GM23338 (cell line): ENCODE measurements around the gene HOXB6. TPM values are rescaled to one million over a fixed set of nuclear protein-coding genes. Genes with fewer than 3 reads are reported as not detected.

Source experiments
- ATAC-seq: fragments of 200-7000 bp; cut with Tn5 transposase; 3 replicates; pipeline ENCODE4 v1.9.1; 2020
- DNase-seq: peaks from one replicate; pipeline ENCODE4 v3.0.0-alpha.2; 2015; ENCODE audit warnings: low spot score
- H2AFZ ChIP-seq: fragments of 200-600 bp; sonication (generic); 2 replicates; pipeline ENCODE4 v1.8.0; 2016; ENCODE audit warnings: antibody characterized with exemption, mild to moderate bottlenecking, moderate library complexity
- H3F3A ChIP-seq: fragments of 200-600 bp; sonication (generic); replicated peaks from 2 replicates; pipeline ENCODE4 v1.8.0; 2017; ENCODE audit warnings: antibody characterized with exemption, mixed run types, low read depth
- H3K27ac ChIP-seq: fragments of 200-600 bp; sonication (generic); 2 replicates; pipeline ENCODE4 v1.6.1; 2016; ENCODE audit warnings: low read depth
- H3K27me3 ChIP-seq: fragments of 200-600 bp; sonication (generic); 2 replicates; pipeline ENCODE4 v1.8.0; 2016; ENCODE audit warnings: mild to moderate bottlenecking, mixed run types, moderate library complexity; ENCODE audit not compliant: insufficient read depth
- H3K36me3 ChIP-seq: fragments of 200-600 bp; sonication (generic); 2 replicates; pipeline ENCODE4 v1.8.0; 2016; ENCODE audit warnings: mild to moderate bottlenecking; ENCODE audit not compliant: insufficient read depth
- H3K4me1 ChIP-seq: fragments of 200-600 bp; sonication (generic); 2 replicates; pipeline ENCODE4 v1.8.0; 2016; ENCODE audit warnings: mild to moderate bottlenecking, moderate library complexity; ENCODE audit not compliant: insufficient read depth
- H3K4me2 ChIP-seq: fragments of 200-600 bp; sonication (generic); 2 replicates; pipeline ENCODE4 v1.7.1; 2017; ENCODE audit warnings: mixed run types
- H3K4me3 ChIP-seq: fragments of 200-600 bp; sonication (generic); 2 replicates; pipeline ENCODE4 v1.6.1; 2016; ENCODE audit warnings: mixed run types
- H3K79me2 ChIP-seq: fragments of 200-600 bp; sonication (generic); replicated peaks from 2 replicates; pipeline ENCODE4 v1.8.0; 2017; ENCODE audit warnings: mild to moderate bottlenecking; ENCODE audit not compliant: insufficient read depth
- H3K9me2 ChIP-seq: fragments of 200-600 bp; sonication (generic); 2 replicates; pipeline ENCODE4 v1.8.0; 2017; ENCODE audit not compliant: insufficient read depth
- H4K20me1 ChIP-seq: fragments of 200-600 bp; sonication (generic); replicated peaks from 2 replicates; pipeline ENCODE4 v1.8.0; 2017; ENCODE audit warnings: mild to moderate bottlenecking; ENCODE audit not compliant: insufficient read depth
- H3K27ac Mint-ChIP-seq: 2 replicates; pipeline ENCODE4 v1.8.0; 2020; ENCODE audit warnings: inconsistent platforms, mild to moderate bottlenecking, moderate library complexity, mixed read lengths
- H3K27me3 Mint-ChIP-seq: 3 replicates; pipeline ENCODE4 v1.8.0; 2022; ENCODE audit warnings: low read depth, mild to moderate bottlenecking, moderate library complexity, mixed read lengths, inconsistent platforms; ENCODE audit not compliant: insufficient read depth, poor library complexity
- H3K36me3 Mint-ChIP-seq: 3 replicates; pipeline ENCODE4 v1.8.0; 2021; ENCODE audit warnings: low read depth, mild to moderate bottlenecking, inconsistent platforms, moderate library complexity, mixed read lengths
- H3K4me1 Mint-ChIP-seq: 3 replicates; pipeline ENCODE4 v1.8.0; 2020; ENCODE audit warnings: mild to moderate bottlenecking, inconsistent platforms, mixed read lengths
- H3K4me3 Mint-ChIP-seq: 3 replicates; pipeline ENCODE4 v1.8.0; 2021; ENCODE audit warnings: moderate library complexity, mild to moderate bottlenecking, inconsistent platforms, mixed read lengths
- H3K9me3 Mint-ChIP-seq: 3 replicates; pipeline ENCODE4 v1.8.0; 2020; ENCODE audit warnings: moderate library complexity, mild to moderate bottlenecking, inconsistent platforms, mixed read lengths
- CREB1 ChIP-seq: fragments of 250-450 bp; sonication (Bioruptor Pico); IDR thresholded peaks from 2 replicates; pipeline ENCODE4 v1.5.0; 2020; ENCODE audit warnings: low read depth, mild to moderate bottlenecking, moderate library complexity
- CTCF ChIP-seq, 2 experiments: fragments of 200-600 bp in 1 of 2; sonication (generic) in 1 of 2; conservative IDR thresholded peaks; 2 replicates each; pipeline versions ENCODE4 v1.5.1 to v1.6.1; 2016 to 2017; ENCODE audit warnings: antibody characterized with exemption in 2 of 2, low read depth in 2 of 2, mild to moderate bottlenecking in 2 of 2, moderate library complexity in 1 of 2
- EZH2 ChIP-seq: fragments of 200-600 bp; sonication (generic); IDR thresholded peaks from one replicate; pipeline ENCODE4 v1.8.0; 2017; ENCODE audit warnings: antibody characterized with exemption, mild to moderate bottlenecking, low read depth; ENCODE audit not compliant: unreplicated experiment
- JUNB ChIP-seq: IDR thresholded peaks from one replicate; pipeline ENCODE4 v1.6.1; 2016; ENCODE audit warnings: antibody characterized with exemption; ENCODE audit not compliant: unreplicated experiment
- POLR2AphosphoS5 ChIP-seq: IDR thresholded peaks from 2 replicates; pipeline ENCODE4 v1.6.1; 2016; ENCODE audit warnings: antibody characterized with exemption, low read depth
- ZNF462 ChIP-seq: fragments of 250-450 bp; sonication (Bioruptor Pico); IDR thresholded peaks from 2 replicates; pipeline ENCODE4 v1.5.0; 2020; ENCODE audit warnings: mild to moderate bottlenecking, moderate library complexity
- polyA plus RNA-seq: library from polyadenylated mRNA; unstranded; fragments of >200 nt; fragmentation: Nextera tagmentation; extraction: Ambion mirVana; gene quantifications from 2 replicates; pipeline ENCODE4 v1.2.1, GENCODE V29; 2016
- total RNA-seq: library from RNA; depleted of rRNA; stranded (reverse); fragments of >200 nt; shearing (Covaris generic); gene quantifications from 2 replicates; pipeline ENCODE4 v1.2.3, GENCODE V29; 2014

HOXB6 gene
- total and polyA plus RNA-seq, 2 experiments from 2014 or later: not detected

DNA sequence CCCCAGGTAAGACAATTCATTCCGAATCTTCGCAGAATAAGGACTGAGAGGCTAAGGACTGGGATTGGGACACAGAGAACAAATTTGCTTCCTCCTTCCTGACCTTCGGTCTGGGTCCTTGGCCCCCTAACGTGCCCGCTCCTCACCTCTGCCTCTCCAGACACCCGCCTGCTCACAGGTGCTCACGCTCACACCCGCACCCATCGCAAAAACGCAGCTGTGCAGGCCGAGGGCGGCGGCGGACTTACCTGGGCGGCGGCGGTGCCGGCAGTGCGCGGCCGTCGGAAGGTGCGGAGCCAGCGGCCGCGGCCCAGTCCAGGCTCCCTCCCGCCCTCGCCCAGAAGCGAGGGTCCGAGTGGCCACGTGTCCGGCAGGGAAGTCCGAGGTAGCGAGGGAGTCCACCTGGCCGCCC, 28.5 kb upstream of the HOXB6 start:
- Mint-ChIP-seq H3K4me3 (no peak overlapping the region; the same call in 2 of the 3 replicates), H3K27me3 (peaks cover 100% of the 10 kb centered on the region), H3K9me3 (peaks cover 3% of the 10 kb centered on the region; the same call in 2 of the 3 replicates), H3K36me3 (no peaks in the 10 kb centered on the region), H3K4me1 (peaks cover 10% of the 10 kb centered on the region), H3K27ac (no peak overlapping the region)
- ATAC-seq: peak; percentile 20
- peak overlapping the region; percentile 35; the same call in 1 of the 2 replicates for H3K4me3 ChIP-seq
- peaks cover 100% of the 10 kb centered on the region for H3K27me3 ChIP-seq
- H3K4me2 ChIP-seq: peak overlapping the region; percentile 62; the same call in 1 of the 2 replicates
- peaks cover 76% of the 10 kb centered on the region for H4K20me1 ChIP-seq
- H3K27ac ChIP-seq: no peak overlapping the region
- H3K4me1 ChIP-seq: peaks cover 31% of the 10 kb centered on the region
- peak; percentile 46 for DNase-seq
- no peaks in the 10 kb centered on the region for H3K79me2 ChIP-seq
- H2AFZ ChIP-seq: no peak overlapping the region; the same call in 1 of the 2 replicates
- no peaks in the 10 kb centered on the region for H3K36me3 ChIP-seq
- H3F3A ChIP-seq: peaks cover 46% of the 10 kb centered on the region
- TF ChIP-seq JUNB (no peak), CREB1 (no peak), EZH2 (peak; percentile 77)
- no peaks in the 10 kb centered on the region for H3K9me2 ChIP-seq

- H3K27ac Mint-ChIP-seq: no peak overlapping the region
- H3K4me3 ChIP-seq: peak overlapping the region; percentile 35; the same call in 1 of the 2 replicates
- peak overlapping the region; percentile 62; the same call in 1 of the 2 replicates for H3K4me2 ChIP-seq
- peaks cover 3% of the 10 kb centered on the region; the same call in 2 of the 3 replicates for H3K9me3 Mint-ChIP-seq
- peaks cover 46% of the 10 kb centered on the region for H3F3A ChIP-seq
- TF ChIP-seq ZNF462 (CRISPR knock-in tag) (no peak), EZH2 (peak; percentile 93), CTCF (conservative IDR thresholded peaks at IDR 0.05; ENCODE audit: low read depth in 2 of 2) (no peak), POLR2AphosphoS5 (no peak), CREB1 (no peak)
- H3K4me1 ChIP-seq: peaks cover 31% of the 10 kb centered on the region
- H3K27ac ChIP-seq: no peak overlapping the region
- H2AFZ ChIP-seq: no peak overlapping the region
- H3K4me1 Mint-ChIP-seq: peaks cover 10% of the 10 kb centered on the region
- H3K79me2 ChIP-seq: no peaks in the 10 kb centered on the region
- peak overlapping the region; percentile 31; the same call in 1 of the 3 replicates for H3K4me3 Mint-ChIP-seq
- H3K9me2 ChIP-seq: no peaks in the 10 kb centered on the region
- no peaks in the 10 kb centered on the region for H3K36me3 ChIP-seq
- H3K36me3 Mint-ChIP-seq: no peaks in the 10 kb centered on the region
- ATAC-seq: peak; percentile 5; the same call in 2 of the 3 replicates
- H3K27me3 Mint-ChIP-seq: peaks cover 100% of the 10 kb centered on the region
- H4K20me1 ChIP-seq: peaks cover 78% of the 10 kb centered on the region
- H3K27me3 ChIP-seq: peaks cover 100% of the 10 kb centered on the region
- DNase-seq: peak; percentile 11
Measured at GRCh38 chr17:48632579-48633265, 27.9 kb upstream of the HOXB6 start.
